Kidney epithelial cell (primary cell): ENCODE results near the gene TJP3. TPM values are rescaled to one million over a fixed set of nuclear protein-coding genes. Genes with fewer than 3 reads are reported as not detected.

Experiments
- DNase-seq: peaks from one replicate; pipeline ENCODE4 v3.0.0-alpha.2; 2010; ENCODE audit warnings: low read depth
- H3K27me3 ChIP-seq: 2 replicates; pipeline ENCODE4 v1.6.0; 2011; ENCODE audit warnings: low read length; ENCODE audit not compliant: control insufficient read depth, insufficient read depth
- H3K36me3 ChIP-seq: 2 replicates; pipeline ENCODE4 v1.5.1; 2011; ENCODE audit warnings: low read length; ENCODE audit not compliant: control insufficient read depth, insufficient read depth
- H3K4me3 ChIP-seq: 2 replicates; pipeline ENCODE4 v1.5.1; 2011; ENCODE audit warnings: low read depth, mild to moderate bottlenecking, control low read depth, low read length
- total RNA-seq: library from RNA; depleted of rRNA; stranded (reverse); fragments of >200 nt; gene quantifications from 2 replicates; pipeline ENCODE4 v1.2.3, GENCODE V29; 2015
- TF ChIP-seq, protein P1 (sequence below): IDR thresholded peaks from 2 replicates; pipeline ENCODE4 v1.5.1; 2011; ENCODE audit warnings: mild to moderate bottlenecking, moderate library complexity, low read length, control low read depth, inconsistent platforms; ENCODE audit not compliant: insufficient read depth, poor library complexity, severe bottlenecking

TJP3 gene
- total RNA-seq, 1 donor from 2014 or later, result 1.7 TPM

DNA sequence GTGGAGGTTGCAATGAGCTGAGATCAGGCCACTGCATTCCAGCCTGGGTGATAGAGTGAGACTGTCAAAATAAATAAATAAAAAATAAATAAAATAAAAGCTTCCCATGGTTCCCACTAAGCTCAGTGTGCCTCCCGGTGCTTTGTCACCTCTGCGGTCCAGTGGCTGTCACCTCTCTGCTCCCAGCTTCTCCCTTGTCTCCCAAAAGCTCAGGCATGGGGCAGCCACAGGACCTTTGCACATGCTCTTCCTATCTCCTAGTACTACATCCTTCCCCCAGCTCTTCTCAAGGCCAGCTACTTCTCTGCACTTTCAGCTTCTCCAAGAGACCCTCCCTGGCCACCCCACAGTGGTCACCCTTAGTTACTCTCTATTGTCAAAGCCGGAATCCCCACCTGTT, 85.6 kb downstream of the TJP3 start:
- no peak for DNase-seq
- Histone ChIP-seq H3K36me3 (no peaks in the 10 kb centered on the region), H3K4me3 (no peak overlapping the region), H3K27me3 (no peaks in the 10 kb centered on the region)
- TF ChIP-seq, protein P1, sequence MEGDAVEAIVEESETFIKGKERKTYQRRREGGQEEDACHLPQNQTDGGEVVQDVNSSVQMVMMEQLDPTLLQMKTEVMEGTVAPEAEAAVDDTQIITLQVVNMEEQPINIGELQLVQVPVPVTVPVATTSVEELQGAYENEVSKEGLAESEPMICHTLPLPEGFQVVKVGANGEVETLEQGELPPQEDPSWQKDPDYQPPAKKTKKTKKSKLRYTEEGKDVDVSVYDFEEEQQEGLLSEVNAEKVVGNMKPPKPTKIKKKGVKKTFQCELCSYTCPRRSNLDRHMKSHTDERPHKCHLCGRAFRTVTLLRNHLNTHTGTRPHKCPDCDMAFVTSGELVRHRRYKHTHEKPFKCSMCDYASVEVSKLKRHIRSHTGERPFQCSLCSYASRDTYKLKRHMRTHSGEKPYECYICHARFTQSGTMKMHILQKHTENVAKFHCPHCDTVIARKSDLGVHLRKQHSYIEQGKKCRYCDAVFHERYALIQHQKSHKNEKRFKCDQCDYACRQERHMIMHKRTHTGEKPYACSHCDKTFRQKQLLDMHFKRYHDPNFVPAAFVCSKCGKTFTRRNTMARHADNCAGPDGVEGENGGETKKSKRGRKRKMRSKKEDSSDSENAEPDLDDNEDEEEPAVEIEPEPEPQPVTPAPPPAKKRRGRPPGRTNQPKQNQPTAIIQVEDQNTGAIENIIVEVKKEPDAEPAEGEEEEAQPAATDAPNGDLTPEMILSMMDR, result no peak

DNA sequence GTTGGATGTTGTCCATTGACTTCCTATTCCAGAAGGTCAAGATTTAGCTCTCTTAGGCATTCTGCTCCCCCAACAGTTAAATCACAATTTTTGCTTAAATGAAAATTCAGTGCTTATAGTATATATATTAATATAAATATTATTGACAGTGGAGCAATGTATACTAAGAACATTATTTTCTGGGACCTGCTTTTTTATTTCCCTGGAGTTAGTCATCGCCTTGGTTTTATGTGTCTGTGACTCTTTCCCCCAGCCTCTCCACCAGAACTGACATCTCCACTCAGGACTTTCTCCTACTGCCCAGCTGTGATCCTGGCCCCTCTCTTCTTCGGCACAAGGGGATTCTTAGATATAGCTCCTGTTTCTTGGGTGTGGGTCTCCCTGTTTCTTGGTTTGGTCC, 88.2 kb downstream of the TJP3 start:
- TF ChIP-seq, protein P1, result no peak
- no peak for DNase-seq
- Histone ChIP-seq H3K4me3 (no peak overlapping the region), H3K36me3 (no peaks in the 10 kb centered on the region), H3K27me3 (peaks cover 10% of the 10 kb centered on the region)

DNA sequence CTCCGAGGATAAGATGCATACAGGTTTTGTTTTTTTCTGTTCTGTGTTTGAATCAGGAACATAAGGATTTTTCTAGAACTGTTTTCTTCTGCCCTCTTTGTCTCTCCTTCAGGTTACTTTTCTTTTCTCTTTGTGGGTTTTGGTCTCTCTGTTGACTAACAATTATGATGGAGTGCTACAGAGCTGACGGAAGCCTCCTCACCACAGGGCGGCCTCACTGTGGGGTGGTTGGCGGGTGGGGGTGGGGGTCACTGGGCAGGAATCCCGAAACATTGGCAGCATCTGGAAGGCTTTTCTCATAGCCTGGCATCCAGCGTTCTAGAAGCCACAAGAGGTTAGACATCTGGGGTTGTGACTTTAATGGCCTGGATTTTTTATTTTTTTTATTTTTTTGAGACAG, 90.0 kb downstream of the TJP3 start:
- no peaks in the 10 kb centered on the region for H3K36me3 ChIP-seq
- no peak for DNase-seq
- no peak overlapping the region for H3K4me3 ChIP-seq
- peaks cover 21% of the 10 kb centered on the region for H3K27me3 ChIP-seq
- TF ChIP-seq, protein P1, result no peak

Other genes starting within 250 kb of the TJP3 start
- 8.1 and 14.7 TPM in 2 replicates for gene SMIM24, start 227.9 kb upstream of the TJP3 start, total RNA-seq
- gene SMIM44, start 224.9 kb upstream of the TJP3 start, total RNA-seq, result 0.62 and 1.2 TPM in 2 replicates
- 32.9 and 33.0 TPM in 2 replicates for gene DOHH, start 207.7 kb upstream of the TJP3 start, total RNA-seq
- 51.9 and 57.6 TPM in 2 replicates for gene FZR1, start 202.1 kb upstream of the TJP3 start, total RNA-seq
- not detected in 2 replicates for gene TEKTIP1, start 169.2 kb upstream of the TJP3 start, total RNA-seq
- gene MFSD12, start 150.8 kb upstream of the TJP3 start, total RNA-seq, result 154 and 222 TPM in 2 replicates
- 77.8 and 84.5 TPM in 2 replicates for gene HMG20B, start 135.4 kb upstream of the TJP3 start, total RNA-seq
- gene GIPC3, start 122.9 kb upstream of the TJP3 start, total RNA-seq, result 0.21 TPM in 1 of 2 replicates, not detected in the other
- 0.04 and 0.21 TPM in 2 replicates for gene TBXA2R, start 101.5 kb upstream of the TJP3 start, total RNA-seq
- gene CACTIN, start 81.6 kb upstream of the TJP3 start, total RNA-seq, result 46.6 and 48.7 TPM in 2 replicates
- gene PIP5K1C, start 7.9 kb upstream of the TJP3 start, total RNA-seq, result 26.5 and 26.6 TPM in 2 replicates
- gene APBA3, start 53.3 kb downstream of the TJP3 start, total RNA-seq, result 39.7 and 50.5 TPM in 2 replicates
- gene MRPL54, start 54.3 kb downstream of the TJP3 start, total RNA-seq, result 48.4 and 120 TPM in 2 replicates
- not detected in 2 replicates for gene RAX2, start 63.8 kb downstream of the TJP3 start, total RNA-seq
- 0.50 and 1.2 TPM in 2 replicates for gene MATK, start 78.0 kb downstream of the TJP3 start, total RNA-seq
- 0.17 TPM in 1 of 2 replicates, not detected in the other for gene ZFR2, start 160.7 kb downstream of the TJP3 start, total RNA-seq
- gene ATCAY, start 172.3 kb downstream of the TJP3 start, total RNA-seq, result 0.14 TPM in 1 of 2 replicates, not detected in the other
- not detected in 2 replicates for gene NMRK2, start 224.7 kb downstream of the TJP3 start, total RNA-seq